T-helper 17 cell (primary cell): Measurements from ENCODE around the gene DDX20. TPM values are rescaled to one million over a fixed set of nuclear protein-coding genes. Genes with fewer than 3 reads are reported as not detected.
A peak's percentile ranks its signal among the peaks of the same experiment; 100 is the strongest.

ENCODE experiments used
- ATAC-seq: fragments of 150-1000 bp; cut with Tn5 transposase; 2 replicates; pipeline ENCODE4 v1.10.0; 2021; ENCODE audit warnings: mild to moderate bottlenecking, moderate library complexity
- DNase-seq, 3 donors: peaks; one replicate each; pipeline versions ENCODE4 v3.0.0 to v3.0.0-alpha.2; 2020 to 2021
- H3K9me3 ChIP-seq: one replicate; pipeline ENCODE4 v1.7.0; 2013; ENCODE audit warnings: low read length, mild to moderate bottlenecking; ENCODE audit not compliant: control insufficient read depth, poor library complexity, severe bottlenecking
- H3K27ac Mint-ChIP-seq: one replicate; pipeline ENCODE4 v1.8.0; 2022; ENCODE audit warnings: mild to moderate bottlenecking, moderate library complexity, mixed read lengths
- H3K27me3 Mint-ChIP-seq: one replicate; pipeline ENCODE4 v1.8.0; 2022; ENCODE audit warnings: mixed read lengths
- H3K36me3 Mint-ChIP-seq: one replicate; pipeline ENCODE4 v1.8.0; 2022; ENCODE audit warnings: low read depth, mixed read lengths
- H3K4me1 Mint-ChIP-seq: one replicate; pipeline ENCODE4 v1.8.0; 2022; ENCODE audit warnings: mild to moderate bottlenecking, mixed read lengths
- H3K4me3 Mint-ChIP-seq: one replicate; pipeline ENCODE4 v1.8.0; 2022; ENCODE audit warnings: mild to moderate bottlenecking, moderate library complexity, mixed read lengths
- total RNA-seq, 4 donors: library from RNA in 2 of 4; stranded (reverse) in 2 of 4; gene quantifications; one replicate each; pipeline ENCODE4 v1.2.3 and lab custom pipeline; 2022 to 2026

Gene DDX20
- total RNA-seq, 2 donors from 2014 or later, result 20.6 to 24.7 TPM

DNA sequence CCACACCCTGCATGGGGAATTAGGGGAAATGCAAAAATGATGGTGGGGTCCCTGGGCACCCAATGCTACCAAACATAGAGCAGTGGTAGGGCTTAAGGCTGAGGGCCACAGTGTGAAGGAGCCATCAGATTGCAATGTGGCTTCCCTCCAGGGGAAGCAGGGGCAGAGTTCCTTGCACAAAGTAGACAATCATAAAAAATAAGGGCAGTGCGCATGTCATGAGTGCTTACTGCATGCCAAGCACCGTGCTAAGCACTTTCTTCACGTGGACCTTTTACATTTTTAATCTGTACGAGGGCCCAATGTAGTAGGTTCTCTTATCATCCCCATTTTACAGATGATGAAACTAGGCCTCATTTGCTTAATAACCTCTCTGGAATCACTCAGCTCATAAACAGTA lies 56.6 kb downstream of the DDX20 start:
- H3K36me3 Mint-ChIP-seq, result peaks cover 3% of the 10 kb centered on the region
- H3K27me3 Mint-ChIP-seq, result peaks cover 33% of the 10 kb centered on the region
- no peak overlapping the region for H3K27ac Mint-ChIP-seq
- H3K4me1 Mint-ChIP-seq, result peaks cover 3% of the 10 kb centered on the region
- no peak overlapping the region for H3K4me3 Mint-ChIP-seq
- DNase-seq (no peak), ATAC-seq (no peak)
- H3K9me3 ChIP-seq, result no peaks in the 10 kb centered on the region

GRCh38 chr1:111813440-111814304 lies 58.0 kb downstream of the DDX20 start:
- Mint-ChIP-seq H3K27me3 (peaks cover 38% of the 10 kb centered on the region), H3K36me3 (peaks cover 5% of the 10 kb centered on the region), H3K4me3 (no peak overlapping the region), H3K4me1 (peaks cover 3% of the 10 kb centered on the region), H3K27ac (peak overlapping the region; percentile 29)
- no peak for ATAC-seq
- no peak for DNase-seq
- H3K9me3 ChIP-seq, result no peaks in the 10 kb centered on the region

- peaks cover 5% of the 10 kb centered on the region for H3K36me3 Mint-ChIP-seq
- H3K4me1 Mint-ChIP-seq, result peaks cover 3% of the 10 kb centered on the region
- no peak for DNase-seq
- H3K9me3 ChIP-seq, result no peaks in the 10 kb centered on the region
- no peak overlapping the region for H3K27ac Mint-ChIP-seq
- H3K4me3 Mint-ChIP-seq, result no peak overlapping the region
- H3K27me3 Mint-ChIP-seq, result peaks cover 43% of the 10 kb centered on the region
- no peak for ATAC-seq
Observed at GRCh38 chr1:111814305-111814628, 58.6 kb downstream of the DDX20 start.

DNA sequence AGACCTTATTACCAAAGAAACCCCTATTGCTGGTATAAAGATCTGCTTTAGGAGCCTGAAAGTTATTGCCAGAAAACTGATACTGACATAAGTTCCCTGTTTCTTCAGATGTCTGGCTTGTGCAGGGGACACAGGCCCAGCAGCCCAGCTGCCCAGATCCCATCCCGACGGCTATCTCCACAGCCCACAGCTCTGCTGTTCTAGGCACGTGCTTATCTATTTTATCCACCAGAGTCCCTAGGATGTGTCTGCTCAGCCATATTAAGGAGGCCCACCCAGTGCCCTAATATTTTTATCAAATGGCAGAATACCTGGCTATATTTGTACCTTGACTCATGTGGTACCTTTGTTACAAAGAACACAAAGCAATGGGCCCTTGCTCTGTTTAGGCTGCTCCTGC lies 58.9 kb downstream of the DDX20 start:
- peaks cover 43% of the 10 kb centered on the region for H3K27me3 Mint-ChIP-seq
- H3K4me3 Mint-ChIP-seq, result no peak overlapping the region
- ATAC-seq (no peak), DNase-seq (no peak)
- no peak overlapping the region for H3K27ac Mint-ChIP-seq
- H3K36me3 Mint-ChIP-seq, result peaks cover 5% of the 10 kb centered on the region
- no peaks in the 10 kb centered on the region for H3K9me3 ChIP-seq
- H3K4me1 Mint-ChIP-seq, result peaks cover 3% of the 10 kb centered on the region

Other genes starting within 250 kb of the DDX20 start
- 100 to 1,000 TPM; 109 to 112 TPM for gene RAP1A, start 136.1 kb upstream of the DDX20 start, total RNA-seq
- gene INKA2, start 16.5 kb upstream of the DDX20 start, total RNA-seq, result 1 to 10 TPM; 1.5 to 9.0 TPM
- 1 to 10 TPM in 1 of 2 donors, under 1 TPM in 1; 0.12 to 2.2 TPM for gene KCND3, start 233.8 kb downstream of the DDX20 start, total RNA-seq